Measurements from ENCODE around the gene CCNC.
"Not testable (repeated sequence)": the region's sequence is repeated elsewhere in the genome, so short reads cannot be mapped to it uniquely, and the experiment has no call there.

CCNC gene

GRCh38 chr6:99604166-99605073 lies 36.0 kb upstream of the CCNC start:
- Histone ChIP-seq H3K27ac (ENCODE audit: low read length) (no peak overlapping the region), H3K9ac (ENCODE audit: low read length) (no peak overlapping the region), H3K9me3 (ENCODE audit: insufficient read depth, low read length) (no peaks in the 10 kb centered on the region), H3K79me2 (ENCODE audit: low read length) (no peaks in the 10 kb centered on the region), H3K27me3 (ENCODE audit: low read depth, low read length) (no peaks in the 10 kb centered on the region), H3K36me3 (replicated peaks; ENCODE audit: low read depth, low read length) (no peaks in the 10 kb centered on the region), H3K4me2 (ENCODE audit: low read length) (no peak overlapping the region), H2AFZ (ENCODE audit: low read depth, low read length) (no peak overlapping the region), H4K20me1 (ENCODE audit: insufficient read depth, low read length) (no peaks in the 10 kb centered on the region), H3K4me1 (ENCODE audit: low read length) (no peaks in the 10 kb centered on the region), H3K4me3 (ENCODE audit: low read length) (no peak overlapping the region)
- TF ChIP-seq EZH2phosphoT487 (IDR thresholded peaks at IDR 0.05; ENCODE audit: low read depth) (no peak), CTCF (IDR thresholded peaks at IDR 0.05; ENCODE audit: low read depth, low read length) (no peak)

- no peaks in the 10 kb centered on the region for H4K20me1 ChIP-seq (ENCODE audit: insufficient read depth, low read length)
- H3K9ac ChIP-seq (ENCODE audit: low read length) = no peak overlapping the region
- no peak overlapping the region for H3K27ac ChIP-seq (ENCODE audit: low read length)
- no peak overlapping the region for H2AFZ ChIP-seq (ENCODE audit: low read depth, low read length)
- no peaks in the 10 kb centered on the region for H3K4me1 ChIP-seq (ENCODE audit: low read length)
- H3K9me3 ChIP-seq (ENCODE audit: insufficient read depth, low read length) = no peaks in the 10 kb centered on the region
- H3K4me2 ChIP-seq (ENCODE audit: low read length) = no peak overlapping the region
- H3K36me3 ChIP-seq (replicated peaks; ENCODE audit: low read depth, low read length) = no peaks in the 10 kb centered on the region
- TF ChIP-seq EZH2phosphoT487 (IDR thresholded peaks at IDR 0.05; ENCODE audit: low read depth) = no peak
- no peak for TF ChIP-seq CTCF (IDR thresholded peaks at IDR 0.05; ENCODE audit: low read depth, low read length)
- H3K79me2 ChIP-seq (ENCODE audit: low read length) = no peaks in the 10 kb centered on the region
- H3K4me3 ChIP-seq (ENCODE audit: low read length) = no peak overlapping the region
- no peaks in the 10 kb centered on the region for H3K27me3 ChIP-seq (ENCODE audit: low read depth, low read length)
Observed at GRCh38 chr6:99603421-99604165, 35.1 kb upstream of the CCNC start.

GRCh38 chr6:99602520-99603420 lies 34.3 kb upstream of the CCNC start:
- TF ChIP-seq CTCF (IDR thresholded peaks at IDR 0.05; ENCODE audit: low read depth, low read length) = no peak
- no peak for TF ChIP-seq EZH2phosphoT487 (IDR thresholded peaks at IDR 0.05; ENCODE audit: low read depth)
- Histone ChIP-seq H3K27ac (ENCODE audit: low read length) (no peak overlapping the region), H3K27me3 (ENCODE audit: low read depth, low read length) (no peaks in the 10 kb centered on the region), H3K9ac (ENCODE audit: low read length) (no peak overlapping the region), H3K4me3 (ENCODE audit: low read length) (no peak overlapping the region), H3K4me2 (ENCODE audit: low read length) (no peak overlapping the region), H3K4me1 (ENCODE audit: low read length) (no peaks in the 10 kb centered on the region), H3K9me3 (ENCODE audit: insufficient read depth, low read length) (no peaks in the 10 kb centered on the region), H3K79me2 (ENCODE audit: low read length) (no peaks in the 10 kb centered on the region), H2AFZ (ENCODE audit: low read depth, low read length) (no peak overlapping the region), H3K36me3 (replicated peaks; ENCODE audit: low read depth, low read length) (no peaks in the 10 kb centered on the region), H4K20me1 (ENCODE audit: insufficient read depth, low read length) (no peaks in the 10 kb centered on the region)

GRCh38 chr6:99594696-99595095 lies 26.2 kb upstream of the CCNC start:
- H4K20me1 ChIP-seq (ENCODE audit: insufficient read depth, low read length); H2AFZ ChIP-seq (ENCODE audit: low read depth, low read length); H3K4me3 ChIP-seq (ENCODE audit: low read length); H3K4me1 ChIP-seq (ENCODE audit: low read length); H3K27ac ChIP-seq (ENCODE audit: low read length); H3K9ac ChIP-seq (ENCODE audit: low read length); H3K36me3 ChIP-seq (replicated peaks; ENCODE audit: low read depth, low read length); H3K9me3 ChIP-seq (ENCODE audit: insufficient read depth, low read length); H3K27me3 ChIP-seq (ENCODE audit: low read depth, low read length); H3K79me2 ChIP-seq (ENCODE audit: low read length); H3K4me2 ChIP-seq (ENCODE audit: low read length): not testable (repeated sequence)
